ENCODE data around the gene FGG. TPM values are rescaled to one million over a fixed set of nuclear protein-coding genes. Genes with fewer than 3 reads are reported as not detected.

FGG gene
- total and polyA plus RNA-seq, 7 donors: 0.04 to 0.84 (median 0.75) TPM; not detected in 4

- Histone ChIP-seq H3K27me3 (ENCODE audit: insufficient read depth in 3 of 3, low read length in 2 of 3) (peaks cover 0 to 2% (median 0%) of the 10 kb centered on the region in 3 donors), H3K36me3 (ENCODE audit: insufficient read depth in 1 of 2, low read depth in 1 of 2) (no peaks in the 10 kb centered on the region), H3K4me3 (no peak overlapping the region), H3K4me1 (no peaks in the 10 kb centered on the region), H3K9me3 (no peaks in the 10 kb centered on the region), H3K27ac (no peak overlapping the region)
- intact Hi-C loops (cut with DNase I): no loop called here
- 49 to 61% (median 55%) methylated on average over 5 of the region's 5 CpGs for WGBS, 3 donors
- DNase-seq (no peak), ATAC-seq (no peak)
- TF ChIP-seq CTCF (IDR thresholded peaks at IDR 0.05): no peak
These were observed 30.0 kb upstream of the FGG start for GRCh38 chr4:154642373-154643009.

GRCh38 chr4:154640999-154641398 is 28.5 kb upstream of the FGG start:
- H3K4me3 ChIP-seq: no peak overlapping the region
- H3K4me1 ChIP-seq: no peaks in the 10 kb centered on the region
- no peak overlapping the region for H3K27ac ChIP-seq
- ATAC-seq (no peak), DNase-seq (no peak)
- intact Hi-C loops (cut with DNase I): no loop called here
- H3K36me3 ChIP-seq (ENCODE audit: insufficient read depth in 1 of 2, low read depth in 1 of 2): no peaks in the 10 kb centered on the region
- H3K27me3 ChIP-seq (ENCODE audit: insufficient read depth in 3 of 3, low read length in 2 of 3): no peaks in the 10 kb centered on the region
- no peaks in the 10 kb centered on the region for H3K9me3 ChIP-seq
- no peak for TF ChIP-seq CTCF (IDR thresholded peaks at IDR 0.05)
- WGBS, 3 donors: 72 to 74% (median 73%) methylated on average over 4 of the region's 4 CpGs

GRCh38 chr4:154634058-154634457 is 21.6 kb upstream of the FGG start:
- Histone ChIP-seq H3K4me3 (no peak overlapping the region), H3K9me3 (no peaks in the 10 kb centered on the region), H3K4me1 (no peaks in the 10 kb centered on the region), H3K27me3 (ENCODE audit: insufficient read depth in 3 of 3, low read length in 2 of 3) (peaks cover 0 to 7% (median 0%) of the 10 kb centered on the region in 3 donors), H3K27ac (no peak overlapping the region), H3K36me3 (ENCODE audit: insufficient read depth in 1 of 2, low read depth in 1 of 2) (no peaks in the 10 kb centered on the region)
- intact Hi-C loops (cut with DNase I): loop anchor here in 1 of 2 donors (5.0 kb wide), 1 partner anchor 947 kb away; no protein-coding TSS in a partner anchor
- TF ChIP-seq CTCF (IDR thresholded peaks at IDR 0.05): no peak
- no peak for DNase-seq
- ATAC-seq: no peak
- whole genome bisulfite sequencing, 3 donors: 54 to 68% (median 60%) methylated on average over 3 of the region's 3 CpGs

- DNase-seq (no peak), ATAC-seq (no peak)
- H3K4me3 ChIP-seq: no peak overlapping the region
- no peak overlapping the region for H3K27ac ChIP-seq
- peaks cover 0 to 21% (median 0%) of the 10 kb centered on the region in 3 donors for H3K27me3 ChIP-seq (ENCODE audit: insufficient read depth in 3 of 3, low read length in 2 of 3)
- intact Hi-C loops (cut with DNase I): loop anchor here in 1 of 2 donors (5.0 kb wide), 1 partner anchor 945 kb away; no protein-coding TSS in a partner anchor
- no peaks in the 10 kb centered on the region for H3K36me3 ChIP-seq (ENCODE audit: insufficient read depth in 1 of 2, low read depth in 1 of 2)
- TF ChIP-seq CTCF (IDR thresholded peaks at IDR 0.05): no peak
- H3K9me3 ChIP-seq: no peaks in the 10 kb centered on the region
- 54 to 59% (median 55%) methylated on average over 2 of the region's 2 CpGs for WGBS, 3 donors
- peaks cover 2% of the 10 kb centered on the region for H3K4me1 ChIP-seq
These were observed 19.4 kb upstream of the FGG start for GRCh38 chr4:154631828-154632227.

GRCh38 chr4:154630324-154630723 is 17.9 kb upstream of the FGG start:
- no peaks in the 10 kb centered on the region for H3K36me3 ChIP-seq (ENCODE audit: insufficient read depth in 1 of 2, low read depth in 1 of 2)
- H3K9me3 ChIP-seq: no peaks in the 10 kb centered on the region
- H3K27me3 ChIP-seq (ENCODE audit: insufficient read depth in 3 of 3, low read length in 2 of 3): peaks cover 0 to 27% (median 0%) of the 10 kb centered on the region in 3 donors
- no peak overlapping the region for H3K27ac ChIP-seq
- intact Hi-C loops (cut with DNase I): loop anchor here in 1 of 2 donors (5.0 kb wide), 1 partner anchor 943 kb away; no protein-coding TSS in a partner anchor
- DNase-seq (no peak), ATAC-seq (no peak)
- H3K4me3 ChIP-seq: no peak overlapping the region
- H3K4me1 ChIP-seq: peaks cover 4% of the 10 kb centered on the region
- no peak for TF ChIP-seq CTCF (IDR thresholded peaks at IDR 0.05)
